Coronary artery (tissue), 2 donors: ENCODE results near the gene HTR5A.

Source experiments
- DNase-seq: peaks from one replicate; pipeline ENCODE4 v3.0.0-alpha.2; 2017; ENCODE audit warnings: low spot score
- H3K27ac ChIP-seq, 2 donors: fragments of 200-600 bp; sonication (generic); one replicate each; pipeline ENCODE4 v1.5.1; 2016 to 2019
- H3K4me3 ChIP-seq: fragments of 200-600 bp; sonication (generic); 2 replicates; pipeline ENCODE4 v1.5.1; 2016; ENCODE audit warnings: mild to moderate bottlenecking, moderate library complexity
- CTCF ChIP-seq: fragments of 200-600 bp; sonication (generic); IDR thresholded peaks from one replicate; pipeline ENCODE4 v1.5.1; 2019; ENCODE audit warnings: antibody characterized with exemption

HTR5A gene

GRCh38 chr7:155084021-155084420, 13.9 kb downstream of the HTR5A start:
- no peak for DNase-seq
- Histone ChIP-seq H3K4me3 (no peak overlapping the region), H3K27ac (no peak overlapping the region)
- no peak for TF ChIP-seq CTCF

DNA sequence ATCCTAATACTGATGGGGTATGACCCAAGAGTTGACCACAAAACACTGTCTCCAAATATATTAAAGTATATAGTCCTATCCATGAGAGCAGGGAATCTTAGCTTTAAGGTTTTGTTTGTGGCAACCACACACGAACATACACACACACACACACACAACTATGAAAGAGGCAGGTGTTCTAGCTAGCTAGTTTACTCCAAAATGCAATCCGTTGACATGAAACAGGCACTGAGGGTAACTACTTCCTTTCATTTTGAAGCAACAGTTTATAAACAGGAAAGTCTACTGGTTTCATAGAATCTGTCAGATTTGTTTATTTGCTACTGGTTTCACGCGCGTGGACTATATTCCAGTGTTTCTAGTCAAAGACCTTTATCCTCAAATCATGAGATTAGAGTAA, 14.8 kb downstream of the HTR5A start:
- Histone ChIP-seq H3K4me3 (no peak overlapping the region), H3K27ac (no peak overlapping the region)
- DNase-seq, result no peak
- no peak for TF ChIP-seq CTCF

DNA sequence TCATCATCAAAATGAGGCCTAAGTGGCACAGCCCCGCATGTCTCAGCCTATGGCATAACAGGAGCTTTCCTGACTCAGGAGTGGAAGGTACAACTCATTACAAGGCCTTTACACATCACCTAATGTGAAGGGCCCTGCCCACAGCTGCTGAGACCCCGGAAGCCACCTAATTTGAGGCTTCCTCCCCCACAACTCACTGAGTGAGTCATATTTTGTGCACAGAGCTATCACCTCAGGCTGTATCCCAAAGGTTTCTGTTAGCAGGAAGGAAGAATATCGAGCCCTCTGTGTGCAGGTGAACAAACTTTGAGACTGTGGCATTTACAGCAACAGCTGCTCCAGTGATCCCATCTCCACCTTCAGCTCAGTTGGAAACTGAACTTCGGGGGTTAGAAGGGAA, 20.6 kb downstream of the HTR5A start:
- Histone ChIP-seq H3K4me3 (no peak overlapping the region), H3K27ac (no peak overlapping the region)
- DNase-seq, result no peak
- TF ChIP-seq CTCF, result no peak

GRCh38 chr7:155093596-155093995, 23.5 kb downstream of the HTR5A start:
- DNase-seq, result no peak
- TF ChIP-seq CTCF, result no peak
- Histone ChIP-seq H3K4me3 (no peak overlapping the region), H3K27ac (no peak overlapping the region)

DNA sequence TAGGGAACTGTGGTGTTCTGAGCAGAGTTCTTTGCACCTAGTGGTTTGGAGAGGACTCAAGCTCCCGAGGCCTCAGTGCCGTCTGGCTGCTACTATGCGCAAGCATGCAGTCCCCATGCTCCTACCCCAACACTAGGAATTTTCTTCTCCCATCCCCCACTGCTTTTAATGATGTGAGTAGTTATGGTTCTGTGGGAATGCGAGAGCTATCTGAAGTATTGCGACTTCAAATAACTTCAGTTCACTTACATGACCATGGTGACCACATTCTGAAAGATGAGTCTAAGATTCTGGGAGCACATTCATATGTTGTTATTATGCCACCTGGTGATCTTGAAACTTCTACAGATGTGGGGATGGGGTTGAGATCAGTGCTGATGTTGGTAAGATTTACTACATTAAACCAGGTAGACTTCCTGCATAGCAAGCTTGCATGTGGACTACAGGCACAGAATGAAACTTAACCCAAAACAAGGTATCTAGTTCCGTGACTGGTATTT, 24.6 kb downstream of the HTR5A start:
- H3K4me3 ChIP-seq, result no peak overlapping the region
- DNase-seq, result no peak
- no peak overlapping the region for H3K27ac ChIP-seq
- TF ChIP-seq CTCF, result no peak

- no peak for DNase-seq
- Histone ChIP-seq H3K27ac (no peak overlapping the region), H3K4me3 (no peak overlapping the region)
- no peak for TF ChIP-seq CTCF
Observed at GRCh38 chr7:155097338-155097737, 27.2 kb downstream of the HTR5A start.

GRCh38 chr7:155103839-155104238, 33.7 kb downstream of the HTR5A start:
- H3K4me3 ChIP-seq, result no peak overlapping the region
- DNase-seq, result no peak
- no peak for TF ChIP-seq CTCF
- no peak overlapping the region for H3K27ac ChIP-seq
